HCT116 (cell line): ENCODE data around the gene SLC41A2.

Experiments
- CBX3 ChIP-seq: IDR thresholded peaks from 2 replicates; pipeline ENCODE4 v1.6.1; 2012; ENCODE audit warnings: low read depth
- CEBPB ChIP-seq: IDR thresholded peaks from 2 replicates; pipeline ENCODE4 v1.6.1; 2012; ENCODE audit warnings: low read depth
- CTCF ChIP-seq, 3 experiments: fragments of 200-600 bp in 1 of 3; sonication (generic) in 1 of 3; IDR thresholded peaks in 2 of 3; conservative IDR thresholded peaks in 1 of 3; 2 replicates each; pipeline ENCODE4 v1.5.1; 2012 to 2017; ENCODE audit warnings: low read depth in 2 of 3, low read length in 2 of 3, antibody characterized with exemption in 1 of 3, borderline replicate concordance in 1 of 3, control low read depth in 1 of 3, mild to moderate bottlenecking in 1 of 3, mixed read lengths in 1 of 3, mixed run types in 1 of 3, moderate library complexity in 1 of 3; ENCODE audit not compliant: insufficient read depth in 1 of 3
- MAX ChIP-seq: IDR thresholded peaks from 2 replicates; pipeline ENCODE4 v1.6.1; 2012
- POLR2A ChIP-seq: IDR thresholded peaks from 2 replicates; pipeline ENCODE4 v1.7.0; 2011; ENCODE audit warnings: borderline replicate concordance; ENCODE audit not compliant: insufficient read depth, insufficient read length; ENCODE audit errors: extremely low read depth
- POLR2AphosphoS5 ChIP-seq: IDR thresholded peaks from 2 replicates; pipeline ENCODE4 v1.6.1; 2011; ENCODE audit warnings: mild to moderate bottlenecking, low read depth, low read length, moderate library complexity
- SIN3A ChIP-seq: IDR thresholded peaks from 2 replicates; pipeline ENCODE4 v1.6.1; 2012; ENCODE audit warnings: low read depth
- YY1 ChIP-seq: IDR thresholded peaks from 2 replicates; pipeline ENCODE4 v1.6.1; 2011; ENCODE audit warnings: low read length, low read depth, moderate library complexity, mild to moderate bottlenecking; ENCODE audit not compliant: insufficient replicate concordance; ENCODE audit errors: extremely low read depth

GRCh38 chr12:104998423-104999346 lies 40.6 kb upstream of the SLC41A2 start:
- no peak for TF ChIP-seq CTCF (IDR thresholded peaks at IDR 0.05 in 2 of 3, conservative IDR thresholded peaks at IDR 0.05 in 1 of 3; ENCODE audit: borderline replicate concordance in 1 of 3, insufficient read depth in 1 of 3, low read depth in 2 of 3, low read length in 2 of 3)
- no peak for TF ChIP-seq YY1
- TF ChIP-seq CEBPB: no peak
- no peak for TF ChIP-seq POLR2A
- TF ChIP-seq MAX: no peak
- TF ChIP-seq POLR2AphosphoS5: no peak
- TF ChIP-seq SIN3A: no peak
- TF ChIP-seq CBX3: no peak
